ENCODE data around the gene SEM1.

Gene SEM1

DNA sequence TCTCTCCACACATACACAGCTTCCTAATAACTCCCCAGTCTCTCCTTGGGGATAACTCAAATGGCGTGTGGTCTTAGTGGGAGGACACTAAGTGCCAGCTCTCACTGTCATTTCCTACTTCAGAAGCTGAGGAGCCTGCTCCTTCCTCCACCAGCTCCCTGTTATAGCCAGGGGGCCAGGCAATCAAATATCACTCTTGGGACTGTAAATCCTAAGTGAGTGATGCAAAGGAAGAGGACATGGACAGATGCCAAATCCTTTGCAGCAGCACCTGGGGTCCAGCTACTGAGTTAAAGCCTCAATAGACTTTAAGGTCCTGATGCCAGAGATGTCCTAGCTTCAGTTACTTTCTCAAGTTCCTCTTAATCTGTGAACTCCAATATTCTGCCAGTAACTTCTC, 34.1 kb downstream of the SEM1 start:
- TF ChIP-seq MYC (IDR thresholded peaks at IDR 0.05; ENCODE audit: low read depth, low read length) (no peak), POLR2A (IDR thresholded peaks at IDR 0.05; ENCODE audit: extremely low read depth, insufficient read length) (no peak)
- TF ChIP-seq, protein P1, sequence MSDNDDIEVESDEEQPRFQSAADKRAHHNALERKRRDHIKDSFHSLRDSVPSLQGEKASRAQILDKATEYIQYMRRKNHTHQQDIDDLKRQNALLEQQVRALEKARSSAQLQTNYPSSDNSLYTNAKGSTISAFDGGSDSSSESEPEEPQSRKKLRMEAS (IDR thresholded peaks at IDR 0.05; ENCODE audit: low read depth, low read length), result no peak
- TF ChIP-seq, protein P2, sequence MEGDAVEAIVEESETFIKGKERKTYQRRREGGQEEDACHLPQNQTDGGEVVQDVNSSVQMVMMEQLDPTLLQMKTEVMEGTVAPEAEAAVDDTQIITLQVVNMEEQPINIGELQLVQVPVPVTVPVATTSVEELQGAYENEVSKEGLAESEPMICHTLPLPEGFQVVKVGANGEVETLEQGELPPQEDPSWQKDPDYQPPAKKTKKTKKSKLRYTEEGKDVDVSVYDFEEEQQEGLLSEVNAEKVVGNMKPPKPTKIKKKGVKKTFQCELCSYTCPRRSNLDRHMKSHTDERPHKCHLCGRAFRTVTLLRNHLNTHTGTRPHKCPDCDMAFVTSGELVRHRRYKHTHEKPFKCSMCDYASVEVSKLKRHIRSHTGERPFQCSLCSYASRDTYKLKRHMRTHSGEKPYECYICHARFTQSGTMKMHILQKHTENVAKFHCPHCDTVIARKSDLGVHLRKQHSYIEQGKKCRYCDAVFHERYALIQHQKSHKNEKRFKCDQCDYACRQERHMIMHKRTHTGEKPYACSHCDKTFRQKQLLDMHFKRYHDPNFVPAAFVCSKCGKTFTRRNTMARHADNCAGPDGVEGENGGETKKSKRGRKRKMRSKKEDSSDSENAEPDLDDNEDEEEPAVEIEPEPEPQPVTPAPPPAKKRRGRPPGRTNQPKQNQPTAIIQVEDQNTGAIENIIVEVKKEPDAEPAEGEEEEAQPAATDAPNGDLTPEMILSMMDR (IDR thresholded peaks at IDR 0.05; ENCODE audit: low read depth, low read length), result no peak
- DNase-seq (ENCODE audit: low read depth), result no peak
- H3K4me3 ChIP-seq (ENCODE audit: low read depth, low read length), result no peak overlapping the region

DNA sequence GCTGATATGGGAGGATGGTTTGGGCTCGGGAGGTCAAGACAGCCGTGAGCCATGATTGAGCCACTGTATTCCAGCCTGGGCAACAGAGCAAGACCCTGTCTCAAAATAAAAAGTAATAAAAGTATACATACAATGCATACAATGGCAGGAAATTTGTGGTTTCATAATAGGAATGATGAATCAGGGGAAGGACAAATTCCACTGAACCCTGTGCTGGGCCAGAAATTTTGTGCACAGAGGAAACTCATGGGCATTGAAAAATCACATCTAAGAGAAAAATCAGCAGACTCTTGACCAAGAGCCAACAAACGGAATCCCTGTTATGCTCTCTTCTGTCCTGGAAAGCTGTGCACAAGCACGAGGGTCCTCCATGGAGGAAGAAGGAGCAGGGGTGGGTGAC, 35.1 kb downstream of the SEM1 start:
- H3K4me3 ChIP-seq (ENCODE audit: low read depth, low read length), result no peak overlapping the region
- TF ChIP-seq, protein P2 (IDR thresholded peaks at IDR 0.05; ENCODE audit: low read depth, low read length), result no peak
- TF ChIP-seq, protein P1 (IDR thresholded peaks at IDR 0.05; ENCODE audit: low read depth, low read length), result no peak
- TF ChIP-seq POLR2A (IDR thresholded peaks at IDR 0.05; ENCODE audit: extremely low read depth, insufficient read length) (no peak), MYC (IDR thresholded peaks at IDR 0.05; ENCODE audit: low read depth, low read length) (no peak)
- no peak for DNase-seq (ENCODE audit: low read depth)

DNA sequence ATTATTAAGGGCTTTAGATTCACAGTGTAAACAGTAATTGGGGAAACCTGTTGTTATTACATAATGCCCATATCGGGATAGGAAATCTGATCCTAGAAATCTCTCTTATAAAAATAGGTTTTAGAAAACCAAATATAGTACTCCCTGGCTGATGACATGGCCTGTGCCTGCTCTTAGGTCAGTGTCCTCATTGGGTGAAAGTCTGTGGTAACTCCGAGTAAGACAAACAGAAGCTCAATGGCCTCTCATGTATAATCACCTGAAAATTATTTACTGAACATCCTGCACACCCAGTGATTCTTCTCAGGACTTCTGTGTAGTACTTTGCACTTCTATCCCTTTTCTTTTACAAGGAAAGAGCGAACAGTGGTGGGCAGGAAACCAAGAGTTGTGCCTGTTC, 37.8 kb downstream of the SEM1 start:
- H3K4me3 ChIP-seq (ENCODE audit: low read depth, low read length), result no peak overlapping the region
- no peak for DNase-seq (ENCODE audit: low read depth)
- TF ChIP-seq POLR2A (IDR thresholded peaks at IDR 0.05; ENCODE audit: extremely low read depth, insufficient read length) (no peak), MYC (IDR thresholded peaks at IDR 0.05; ENCODE audit: low read depth, low read length) (no peak)
- TF ChIP-seq, protein P1 (IDR thresholded peaks at IDR 0.05; ENCODE audit: low read depth, low read length), result no peak
- TF ChIP-seq, protein P2 (IDR thresholded peaks at IDR 0.05; ENCODE audit: low read depth, low read length), result no peak

DNA sequence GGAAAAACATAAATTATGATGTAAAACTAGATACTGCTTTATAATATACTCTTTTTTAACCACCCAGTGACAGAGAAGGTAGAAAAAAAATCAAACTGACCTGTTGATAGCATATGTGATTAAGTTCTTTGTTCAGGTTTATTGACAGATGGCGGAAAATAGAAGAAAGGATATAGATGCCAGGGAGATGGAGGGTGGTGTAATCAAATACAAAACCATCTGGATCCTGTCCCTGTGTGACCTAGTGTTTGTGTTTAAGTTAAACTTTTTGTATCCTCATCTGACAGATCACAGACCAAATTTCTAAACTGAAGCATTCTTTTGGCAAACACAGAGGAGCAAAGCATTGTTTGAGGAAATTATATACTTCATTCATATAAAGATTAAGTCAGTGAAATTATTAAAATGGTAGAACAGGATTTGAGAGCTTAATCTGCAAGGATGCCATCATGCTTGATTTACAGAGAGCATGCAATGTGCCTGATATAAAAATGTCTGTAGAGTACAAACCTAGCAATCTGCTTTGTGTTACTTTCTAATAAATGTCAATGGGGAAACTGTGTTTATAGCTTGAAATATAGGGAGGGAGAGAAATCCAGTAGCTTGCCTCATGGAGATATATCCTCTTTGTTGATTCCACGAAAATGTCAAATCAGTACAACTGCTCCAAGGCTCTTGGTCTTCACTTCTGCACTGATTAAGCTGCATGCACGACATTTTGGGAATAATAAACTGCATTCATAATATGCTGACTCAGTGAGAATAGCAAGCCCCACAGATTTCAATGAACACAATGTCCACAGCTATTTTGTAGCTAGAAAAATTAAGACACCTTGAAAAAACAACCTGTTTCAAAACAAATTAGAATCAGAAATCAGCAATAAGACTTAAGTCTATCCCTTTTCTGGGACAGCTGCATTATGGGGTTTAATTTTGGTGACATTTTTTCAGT, 39.0 kb downstream of the SEM1 start:
- no peak for TF ChIP-seq MYC (IDR thresholded peaks at IDR 0.05; ENCODE audit: low read depth, low read length)
- TF ChIP-seq, protein P2 (IDR thresholded peaks at IDR 0.05; ENCODE audit: low read depth, low read length), result no peak
- no peak for TF ChIP-seq POLR2A (IDR thresholded peaks at IDR 0.05; ENCODE audit: extremely low read depth, insufficient read length)
- TF ChIP-seq, protein P1 (IDR thresholded peaks at IDR 0.05; ENCODE audit: low read depth, low read length), result no peak
- no peak overlapping the region for H3K4me3 ChIP-seq (ENCODE audit: low read depth, low read length)
- DNase-seq (ENCODE audit: low read depth), result no peak

DNA sequence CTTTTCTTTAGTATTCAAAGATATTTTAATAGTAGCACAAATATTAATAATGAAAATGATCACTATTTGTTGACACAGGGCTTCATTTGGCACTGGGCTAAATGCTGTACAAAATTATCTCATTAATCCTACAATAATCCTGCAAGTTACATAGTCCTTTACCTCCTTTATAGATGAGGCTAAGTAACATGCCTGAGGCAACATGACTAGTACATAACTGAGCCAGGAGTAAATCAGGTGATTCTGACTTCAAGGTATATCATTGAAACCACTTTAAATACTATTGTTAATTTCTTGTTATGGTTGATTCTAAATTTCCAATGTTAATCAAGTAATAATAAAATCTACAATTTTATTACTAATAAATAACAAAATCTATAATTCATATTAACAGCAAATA, 39.8 kb downstream of the SEM1 start:
- TF ChIP-seq, protein P2 (IDR thresholded peaks at IDR 0.05; ENCODE audit: low read depth, low read length), result no peak
- TF ChIP-seq MYC (IDR thresholded peaks at IDR 0.05; ENCODE audit: low read depth, low read length), result no peak
- TF ChIP-seq, protein P1 (IDR thresholded peaks at IDR 0.05; ENCODE audit: low read depth, low read length), result no peak
- DNase-seq (ENCODE audit: low read depth), result no peak
- no peak overlapping the region for H3K4me3 ChIP-seq (ENCODE audit: low read depth, low read length)
